HG03280 (cell line): ENCODE measurements around the gene GTF3C4.

Experiments
- ATAC-seq: cut with Tn5 transposase; IDR thresholded peaks from one replicate; pipeline ENCODE4 v1.9.1; 2021; ENCODE audit warnings: mild to moderate bottlenecking, moderate library complexity; ENCODE audit not compliant: unreplicated experiment

Gene GTF3C4

GRCh38 chr9:132646726-132647125 is 23.5 kb upstream of the GTF3C4 start:
- no peak for ATAC-seq

DNA sequence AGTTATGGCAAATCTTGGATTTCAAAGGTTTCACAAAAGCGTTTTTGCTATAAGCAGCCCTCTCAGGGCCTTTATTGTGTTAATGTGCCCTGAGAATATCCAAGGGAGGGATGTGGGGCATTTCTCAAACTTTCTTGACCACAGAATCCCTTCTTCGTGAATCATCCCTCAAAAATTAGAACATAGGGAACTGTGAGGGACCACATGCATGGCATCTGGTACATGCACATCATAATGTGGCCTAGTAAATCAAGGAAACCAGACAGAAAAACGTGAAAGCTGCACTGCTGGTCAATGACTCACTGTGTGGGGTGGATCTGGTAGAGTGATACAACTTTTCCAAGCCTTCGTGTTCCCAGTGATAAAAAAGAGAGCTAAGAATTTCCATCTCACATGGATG is 22.9 kb upstream of the GTF3C4 start:
- no peak for ATAC-seq

- no peak for ATAC-seq
Measured at GRCh38 chr9:132647806-132648205, 22.5 kb upstream of the GTF3C4 start.

DNA sequence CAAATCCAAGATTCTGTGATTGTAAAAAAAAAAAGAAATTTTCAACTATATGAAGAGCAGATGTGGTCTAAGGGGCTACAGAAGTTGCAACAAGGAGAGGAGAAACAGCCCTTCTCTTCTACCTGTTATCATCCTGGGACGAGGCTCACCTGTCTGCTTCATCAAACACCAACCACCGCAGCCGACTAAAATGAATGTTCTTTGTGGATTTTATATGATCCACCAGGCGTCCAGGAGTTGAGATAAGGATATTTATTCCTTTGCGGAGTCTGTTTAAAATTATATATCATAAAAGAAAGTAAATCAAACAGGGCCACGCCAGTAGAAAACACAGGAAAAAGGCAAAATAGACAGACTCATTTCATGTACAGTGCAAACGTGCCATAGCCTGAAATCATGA is 22.0 kb upstream of the GTF3C4 start:
- ATAC-seq: no peak

GRCh38 chr9:132648685-132649084 is 21.6 kb upstream of the GTF3C4 start:
- no peak for ATAC-seq

- no peak for ATAC-seq
Measured at GRCh38 chr9:132651259-132651658, 19.0 kb upstream of the GTF3C4 start.

DNA sequence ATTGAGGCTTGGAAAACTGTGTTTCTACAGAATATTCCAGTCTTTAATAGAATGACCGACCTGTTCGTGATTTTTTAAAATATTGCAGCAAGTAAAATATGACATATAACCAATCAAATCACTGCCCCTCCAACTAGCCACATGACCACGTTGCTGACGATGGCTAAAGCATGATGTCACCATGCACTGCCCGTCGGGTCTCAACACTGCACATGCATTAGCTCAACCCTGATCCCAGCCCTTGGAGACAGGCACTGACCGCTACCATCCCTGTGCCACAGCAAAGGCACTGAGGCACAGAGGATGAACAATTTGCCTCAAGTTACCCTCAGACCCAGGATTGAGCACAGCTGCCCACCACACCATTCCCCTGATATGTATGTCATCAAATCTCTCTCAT is 14.0 kb upstream of the GTF3C4 start:
- no peak for ATAC-seq

DNA sequence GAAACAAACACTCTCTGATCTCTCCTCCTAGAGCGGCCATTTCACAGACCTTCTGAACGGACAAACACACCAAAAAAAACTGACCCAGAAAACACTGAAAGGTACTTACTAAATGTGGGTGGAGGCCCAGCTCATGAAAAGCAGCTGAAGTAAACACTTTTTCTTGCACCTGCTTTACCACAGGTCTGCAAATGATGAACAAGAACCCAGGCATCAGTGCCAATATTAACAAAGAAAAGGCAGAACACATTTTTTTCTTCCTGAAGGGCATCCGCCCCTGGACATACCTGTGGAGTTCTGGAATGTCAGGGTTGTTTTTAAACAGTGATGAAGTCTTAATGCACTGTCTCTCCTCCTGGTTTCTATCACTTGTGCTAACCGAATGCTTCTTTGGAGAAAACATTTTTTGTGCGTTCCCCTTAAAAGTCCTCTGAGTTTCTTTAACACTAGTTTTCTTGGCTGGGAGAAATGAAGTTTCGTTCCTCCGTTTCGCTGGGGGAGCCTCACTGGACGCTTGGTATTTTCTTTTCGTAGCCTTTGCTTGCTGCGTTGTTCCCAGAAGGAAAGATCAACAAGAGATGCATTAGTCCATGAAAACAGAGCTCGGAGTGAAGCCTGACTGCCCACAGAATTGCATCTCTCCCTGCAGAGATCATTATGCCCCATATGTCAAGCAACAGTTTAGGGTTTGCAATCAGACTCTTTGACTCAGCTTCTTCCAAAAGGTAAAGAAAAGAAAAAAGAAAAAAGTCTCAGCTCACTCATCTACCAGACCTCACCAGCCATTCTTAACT is 7.9 kb upstream of the GTF3C4 start:
- no peak for ATAC-seq

- ATAC-seq: no peak
Measured at GRCh38 chr9:132663117-132663516, 7.1 kb upstream of the GTF3C4 start.

GRCh38 chr9:132663851-132664250 is 6.4 kb upstream of the GTF3C4 start:
- ATAC-seq: no peak

DNA sequence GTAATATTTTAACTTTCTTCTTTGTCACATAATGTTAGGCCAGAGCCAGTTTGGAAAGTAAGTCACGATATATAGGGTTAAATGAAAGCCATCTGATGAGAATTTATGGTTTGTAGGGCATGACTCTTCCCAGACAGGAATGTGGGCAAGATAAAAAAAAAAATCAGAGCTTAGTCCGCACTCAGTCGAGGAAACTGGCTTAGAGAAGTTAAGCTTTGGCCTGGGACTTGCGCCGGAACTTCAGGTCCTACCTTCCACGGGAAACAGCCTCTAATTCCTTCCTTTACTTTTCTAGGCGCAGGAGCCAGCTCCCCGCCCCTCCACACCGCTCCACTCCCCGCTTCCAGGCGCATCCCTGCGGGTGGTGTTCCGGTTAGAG is 956 bp upstream of the GTF3C4 start:
- no peak for ATAC-seq

GRCh38 chr9:132669698-132670456 is 387 bp upstream of the GTF3C4 start, which contains the start of gene DDX31:
Gene DDX31, minus strand, starts transcription at chr9:132669983. Its CDS starts 49 bp downstream, at chr9:132669934.
- peak; percentile 75 for ATAC-seq

GRCh38 chr9:132671620-132672412 is 1.6 kb downstream of the GTF3C4 start:
- no peak for ATAC-seq

DNA sequence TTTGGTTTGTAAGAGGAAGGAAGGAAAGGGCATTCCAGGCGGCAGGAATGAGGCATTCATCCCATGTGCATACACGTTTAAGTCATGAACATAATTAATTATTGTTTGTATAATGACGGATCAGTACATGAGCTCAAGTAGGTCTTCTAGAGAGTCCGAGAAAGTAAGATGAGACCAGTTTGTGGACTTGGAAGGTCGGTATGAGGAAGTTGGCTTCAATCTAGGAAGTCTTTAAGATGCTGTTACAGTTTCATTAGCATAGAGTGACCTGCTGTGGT is 2.1 kb downstream of the GTF3C4 start:
- no peak for ATAC-seq

DNA sequence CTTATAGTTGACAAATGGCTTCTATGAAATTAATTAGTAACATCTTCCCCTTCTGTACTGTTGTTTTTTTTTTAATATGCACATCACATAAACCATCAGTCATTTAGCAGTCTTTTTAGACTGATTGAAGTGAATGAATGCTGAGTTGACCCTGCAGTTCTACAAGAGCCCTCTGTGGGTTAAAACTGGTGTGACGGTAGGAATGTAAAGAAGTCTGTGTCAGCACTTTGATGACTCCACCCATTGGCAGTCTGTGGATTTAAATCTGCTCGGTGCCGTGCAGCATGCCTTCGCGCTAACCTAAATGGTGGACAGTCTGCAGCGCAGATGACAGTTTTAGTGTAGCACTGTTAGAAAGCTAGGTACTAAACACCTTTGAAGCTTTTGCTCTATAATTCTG is 3.1 kb downstream of the GTF3C4 start:
- ATAC-seq: no peak

- ATAC-seq: no peak
Measured at GRCh38 chr9:132674485-132674884, 4.2 kb downstream of the GTF3C4 start.

DNA sequence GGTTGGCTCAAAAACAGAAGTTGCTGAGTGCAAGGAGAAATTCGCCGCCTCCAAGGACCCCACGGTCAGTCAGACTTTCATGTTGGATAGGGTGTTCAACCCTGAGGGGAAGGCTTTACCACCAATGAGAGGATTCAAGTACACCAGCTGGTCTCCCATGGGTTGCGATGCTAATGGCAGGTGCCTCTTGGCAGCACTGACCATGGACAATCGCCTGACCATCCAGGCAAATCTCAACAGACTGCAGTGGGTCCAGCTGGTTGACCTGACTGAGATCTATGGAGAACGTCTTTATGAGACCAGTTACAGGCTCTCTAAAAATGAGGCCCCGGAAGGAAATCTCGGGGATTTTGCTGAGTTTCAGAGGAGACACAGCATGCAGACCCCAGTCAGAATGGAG is 7.7 kb downstream of the GTF3C4 start:
- ATAC-seq: no peak

DNA sequence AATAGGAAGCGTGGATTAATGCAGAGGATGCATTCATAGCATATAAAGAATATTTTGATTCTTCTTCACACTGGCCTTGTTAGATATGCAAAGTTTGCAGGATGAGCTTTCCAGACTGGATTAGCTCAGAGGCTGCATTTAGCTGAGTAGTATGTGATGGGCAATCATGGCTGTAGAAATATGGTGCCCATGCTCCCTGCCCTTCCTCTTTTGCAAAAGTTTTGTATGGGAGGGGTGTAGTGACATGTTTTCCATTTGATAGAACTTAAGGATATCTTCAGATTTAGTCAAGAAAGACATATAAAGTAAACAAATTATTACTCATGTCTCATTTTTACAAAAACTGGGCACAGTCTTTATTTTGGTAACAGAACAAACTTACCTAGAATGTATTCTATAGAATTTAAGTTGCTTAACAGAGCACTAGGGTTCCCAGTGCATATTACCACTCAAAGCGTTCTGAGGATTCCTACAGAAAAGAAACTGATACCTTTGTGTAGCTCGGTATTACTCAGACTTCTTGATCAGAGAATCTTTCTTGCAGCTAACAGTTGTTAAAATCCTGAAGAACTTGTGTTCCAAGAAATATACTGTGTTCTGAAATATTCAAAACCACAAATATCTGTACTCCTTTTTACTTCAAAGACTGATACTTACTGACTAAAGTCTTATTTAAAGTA is 9.8 kb downstream of the GTF3C4 start:
- ATAC-seq: no peak

GRCh38 chr9:132681561-132681960 is 11.3 kb downstream of the GTF3C4 start:
- no peak for ATAC-seq

GRCh38 chr9:132683873-132684272 is 13.6 kb downstream of the GTF3C4 start:
- ATAC-seq: no peak

DNA sequence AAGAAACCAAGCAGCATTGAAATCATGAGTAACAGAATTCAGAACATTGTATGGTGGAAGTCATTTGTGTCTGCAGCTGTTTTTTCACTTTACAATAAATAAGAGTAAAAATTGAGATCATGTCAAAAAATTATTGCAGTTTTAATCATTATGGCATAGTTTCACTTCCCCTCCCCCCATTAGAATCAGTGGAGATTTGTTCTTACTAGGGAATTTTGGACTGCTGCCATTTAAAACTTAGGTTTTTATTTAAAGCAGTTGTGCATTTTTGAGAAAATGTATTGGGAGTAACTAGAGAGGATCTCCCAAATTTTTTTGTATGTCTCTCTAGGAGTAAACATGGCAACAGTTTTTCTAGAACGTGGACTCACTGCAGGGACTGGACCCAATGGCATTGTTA is 20.4 kb downstream of the GTF3C4 start:
- no peak for ATAC-seq
